Sigmoid colon (tissue), 7 donors: ENCODE data around the gene SYPL1. TPM values are rescaled to one million over a fixed set of nuclear protein-coding genes. Genes with fewer than 3 reads are reported as not detected.

Source experiments
- DNase-seq: peaks from one replicate; pipeline ENCODE4 v3.0.0-alpha.2; 2019
- H3K27ac ChIP-seq, 4 donors: fragments of 200-600 bp; sonication (generic); one replicate each; pipeline ENCODE4 v1.5.1; 2016 to 2019; ENCODE audit warnings: mild to moderate bottlenecking in 1 of 4
- H3K27me3 ChIP-seq, 3 donors: fragments of 200-600 bp; sonication (generic); one replicate each; pipeline ENCODE4 v1.5.1; 2019; ENCODE audit warnings: mild to moderate bottlenecking in 1 of 3
- H3K36me3 ChIP-seq, 4 donors: fragments of 200-600 bp; sonication (generic); one replicate each; pipeline ENCODE4 v1.5.1; 2016 to 2019
- H3K4me1 ChIP-seq, 4 donors: fragments of 200-600 bp; sonication (generic); one replicate each; pipeline ENCODE4 v1.5.1; 2017 to 2019
- H3K4me3 ChIP-seq, 4 donors: fragments of 200-600 bp; sonication (generic); one replicate each; pipeline ENCODE4 v1.5.1; 2017 to 2019; ENCODE audit warnings: mild to moderate bottlenecking in 2 of 4, moderate library complexity in 1 of 4
- H3K9me3 ChIP-seq, 4 donors: fragments of 200-600 bp in 3 of 4; sonication (generic) in 3 of 4; one replicate each; pipeline versions ENCODE4 v1.5.1 to v1.6.1; 2013 to 2019
- CTCF ChIP-seq, 4 experiments: fragments of 450-650 bp in 3 of 4; fragments of 200-600 bp in 1 of 4; IDR thresholded peaks; one replicate each; pipeline ENCODE4 v1.5.1; 2016 to 2019; ENCODE audit warnings: antibody characterized with exemption in 4 of 4, mild to moderate bottlenecking in 3 of 4, moderate library complexity in 2 of 4
- EP300 ChIP-seq, 4 donors: sonication (generic); formaldehyde crosslinking; IDR thresholded peaks; one replicate each; pipeline ENCODE4 v1.6.1; 2017; ENCODE audit warnings: antibody characterized with exemption in 4 of 4
- POLR2A ChIP-seq, 2 donors: fragments of 450-650 bp; IDR thresholded peaks; one replicate each; pipeline ENCODE4 v1.6.1; 2016; ENCODE audit warnings: antibody characterized with exemption in 2 of 2, mild to moderate bottlenecking in 2 of 2, moderate library complexity in 2 of 2
- POLR2AphosphoS5 ChIP-seq, 4 donors: sonication (generic); formaldehyde crosslinking; IDR thresholded peaks; one replicate each; pipeline ENCODE4 v1.6.1; 2017; ENCODE audit warnings: antibody characterized with exemption in 4 of 4
- WGBS, 2 donors: extraction: QIAGEN DNeasy Blood & Tissue Kit; methylation state at CpG; one replicate each; pipeline ENCODE4 v1.1.7; 2013; 5-methylcytosine and 5-hydroxymethylcytosine counted together
- intact Hi-C: fragments of 100-400 bp; cut with DNase I; formaldehyde crosslinking; loops from one replicate; pipeline ENCODE4 v1.15.1; 2023
- polyA plus RNA-seq, 3 donors: library from polyadenylated mRNA; stranded (reverse); fragments of 200-250 nt; gene quantifications; one replicate each; pipeline ENCODE4 v1.2.3, GENCODE V29; 2013
- total RNA-seq, 4 donors: library from RNA; depleted of rRNA; stranded (reverse); fragments of >200 nt; gene quantifications; one replicate each; pipeline ENCODE4 v1.1.0, GENCODE V29; 2016
- donor health status: healthy with polysubstance abuse.
- donor health status: Bipolar disorder and iron deficiency.
- donor health status: healthy.

The SYPL1 gene
- total and polyA plus RNA-seq, 7 donors = 21.0 to 184 (median 99.5) TPM

- no peaks in the 10 kb centered on the region for H3K27me3 ChIP-seq
- DNase-seq = no peak
- no peaks in the 10 kb centered on the region for H3K9me3 ChIP-seq
- H3K4me3 ChIP-seq = no peak overlapping the region
- TF ChIP-seq EP300 (IDR thresholded peaks at IDR 0.05) = no peak
- TF ChIP-seq CTCF (IDR thresholded peaks at IDR 0.05) = no peak
- TF ChIP-seq POLR2A (IDR thresholded peaks at IDR 0.05) = no peak
- TF ChIP-seq POLR2AphosphoS5 (IDR thresholded peaks at IDR 0.05) = no peak
- intact Hi-C loops = no loop called here
- H3K36me3 ChIP-seq = peaks cover 0 to 31% (median 7%) of the 10 kb centered on the region in 4 donors
- WGBS, 2 donors = 87 to 95% methylated on average over 4 of the region's 4 CpGs
- H3K27ac ChIP-seq = no peak overlapping the region
- H3K4me1 ChIP-seq = no peaks in the 10 kb centered on the region
Measured at GRCh38 chr7:106086062-106086461, 26.1 kb downstream of the SYPL1 start.

- intact Hi-C loops = no loop called here
- TF ChIP-seq POLR2A (IDR thresholded peaks at IDR 0.05) (no peak), CTCF (IDR thresholded peaks at IDR 0.05) (no peak), POLR2AphosphoS5 (IDR thresholded peaks at IDR 0.05) (no peak), EP300 (IDR thresholded peaks at IDR 0.05) (no peak)
- peaks cover 0 to 21% (median 3%) of the 10 kb centered on the region in 4 donors for H3K36me3 ChIP-seq
Measured at GRCh38 chr7:106085015-106085414, 27.1 kb downstream of the SYPL1 start.

GRCh38 chr7:106083717-106084116, 28.4 kb downstream of the SYPL1 start:
- no peak overlapping the region for H3K27ac ChIP-seq
- WGBS, 2 donors = 74 to 81% methylated on average over 3 of the region's 3 CpGs
- TF ChIP-seq POLR2A (IDR thresholded peaks at IDR 0.05) = no peak

More at GRCh38 chr7:106085015-106085414, 27.1 kb downstream of the SYPL1 start:
- Histone ChIP-seq H3K27me3 (no peaks in the 10 kb centered on the region), H3K27ac (no peak overlapping the region), H3K4me3 (no peak overlapping the region), H3K9me3 (no peaks in the 10 kb centered on the region), H3K4me1 (no peaks in the 10 kb centered on the region)
- no peak for DNase-seq

GRCh38 chr7:106082087-106082854, 29.8 kb downstream of the SYPL1 start:
- no peak overlapping the region for H3K27ac ChIP-seq
- H3K36me3 ChIP-seq = no peaks in the 10 kb centered on the region
- no peaks in the 10 kb centered on the region for H3K27me3 ChIP-seq
- no peaks in the 10 kb centered on the region for H3K9me3 ChIP-seq
- TF ChIP-seq EP300 (IDR thresholded peaks at IDR 0.05) = no peak
- H3K4me1 ChIP-seq = no peaks in the 10 kb centered on the region
- DNase-seq = no peak
- WGBS, 2 donors = 88% methylated on average over 18 of the region's 18 CpGs
- intact Hi-C loops = no loop called here
- H3K4me3 ChIP-seq = no peak overlapping the region

More at GRCh38 chr7:106083717-106084116, 28.4 kb downstream of the SYPL1 start:
- Histone ChIP-seq H3K27me3 (no peaks in the 10 kb centered on the region), H3K4me1 (no peaks in the 10 kb centered on the region), H3K4me3 (no peak overlapping the region), H3K9me3 (no peaks in the 10 kb centered on the region), H3K36me3 (peaks cover 0 to 10% (median 0%) of the 10 kb centered on the region in 4 donors)
- intact Hi-C loops = no loop called here
- no peak for DNase-seq

- Histone ChIP-seq H3K9me3 (no peaks in the 10 kb centered on the region), H3K36me3 (no peaks in the 10 kb centered on the region), H3K27me3 (no peaks in the 10 kb centered on the region), H3K4me1 (peaks cover 0 to 14% (median 10%) of the 10 kb centered on the region in 4 donors), H3K4me3 (no peak overlapping the region), H3K27ac (no peak overlapping the region)
- 93 to 95% methylated on average over 6 of the region's 6 CpGs for WGBS, 2 donors
- intact Hi-C loops = no loop called here
- TF ChIP-seq POLR2AphosphoS5 (IDR thresholded peaks at IDR 0.05) = no peak
- no peak for TF ChIP-seq POLR2A (IDR thresholded peaks at IDR 0.05)
- no peak for TF ChIP-seq CTCF (IDR thresholded peaks at IDR 0.05)
- TF ChIP-seq EP300 (IDR thresholded peaks at IDR 0.05) = no peak
- no peak for DNase-seq
Measured at GRCh38 chr7:106080300-106080987, 31.7 kb downstream of the SYPL1 start.
